ENCODE results near the gene OR52B2.

DNA sequence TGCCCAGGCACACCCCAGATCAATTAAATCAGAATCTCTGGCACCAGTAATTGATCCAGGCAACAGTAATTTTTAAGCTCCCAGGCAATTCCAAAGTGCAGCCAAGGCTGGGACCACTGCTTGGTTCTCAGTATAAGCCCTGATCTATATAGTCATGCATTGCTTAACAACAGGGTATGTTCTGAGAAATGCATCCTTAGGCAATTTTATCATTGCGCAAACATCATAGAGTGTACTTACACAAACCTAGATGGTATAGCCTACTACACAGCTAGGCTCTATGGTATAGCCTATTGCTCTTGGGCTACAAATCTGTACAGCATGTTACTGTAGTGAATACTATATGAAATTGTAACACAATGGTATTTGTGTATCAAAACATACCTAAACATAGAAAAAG lies 34.6 kb upstream of the OR52B2 start:
- TF ChIP-seq, protein P1, sequence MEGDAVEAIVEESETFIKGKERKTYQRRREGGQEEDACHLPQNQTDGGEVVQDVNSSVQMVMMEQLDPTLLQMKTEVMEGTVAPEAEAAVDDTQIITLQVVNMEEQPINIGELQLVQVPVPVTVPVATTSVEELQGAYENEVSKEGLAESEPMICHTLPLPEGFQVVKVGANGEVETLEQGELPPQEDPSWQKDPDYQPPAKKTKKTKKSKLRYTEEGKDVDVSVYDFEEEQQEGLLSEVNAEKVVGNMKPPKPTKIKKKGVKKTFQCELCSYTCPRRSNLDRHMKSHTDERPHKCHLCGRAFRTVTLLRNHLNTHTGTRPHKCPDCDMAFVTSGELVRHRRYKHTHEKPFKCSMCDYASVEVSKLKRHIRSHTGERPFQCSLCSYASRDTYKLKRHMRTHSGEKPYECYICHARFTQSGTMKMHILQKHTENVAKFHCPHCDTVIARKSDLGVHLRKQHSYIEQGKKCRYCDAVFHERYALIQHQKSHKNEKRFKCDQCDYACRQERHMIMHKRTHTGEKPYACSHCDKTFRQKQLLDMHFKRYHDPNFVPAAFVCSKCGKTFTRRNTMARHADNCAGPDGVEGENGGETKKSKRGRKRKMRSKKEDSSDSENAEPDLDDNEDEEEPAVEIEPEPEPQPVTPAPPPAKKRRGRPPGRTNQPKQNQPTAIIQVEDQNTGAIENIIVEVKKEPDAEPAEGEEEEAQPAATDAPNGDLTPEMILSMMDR (IDR thresholded peaks at IDR 0.05; ENCODE audit: borderline replicate concordance, extremely low read depth, low read length, poor library complexity, severe bottlenecking), result no peak
- TF ChIP-seq EZH2 (IDR thresholded peaks at IDR 0.05; ENCODE audit: borderline replicate concordance, low read depth, low read length, severe bottlenecking), result no peak

All from DND-41 (cell line).